Muscle layer of colon (tissue), 2 donors: ENCODE data around the gene ERC1.
"Not testable (repeated sequence)": the region's sequence is repeated elsewhere in the genome, so short reads cannot be mapped to it uniquely, and the experiment has no call there.

ENCODE experiments used
- H3K27ac ChIP-seq: one replicate; pipeline ENCODE4 v1.7.0; 2013; ENCODE audit warnings: low read depth, mild to moderate bottlenecking, low read length, moderate library complexity
- H3K27me3 ChIP-seq, 2 donors: one replicate each; pipeline ENCODE4 v1.7.0; 2013; ENCODE audit warnings: low read length in 2 of 2, mild to moderate bottlenecking in 2 of 2; ENCODE audit not compliant: insufficient read depth in 2 of 2, control insufficient read depth in 1 of 2
- H3K36me3 ChIP-seq: one replicate; pipeline ENCODE4 v1.7.0; 2013; ENCODE audit warnings: mild to moderate bottlenecking, low read length; ENCODE audit not compliant: insufficient read depth
- H3K4me1 ChIP-seq: one replicate; pipeline ENCODE4 v1.7.0; 2013; ENCODE audit warnings: mild to moderate bottlenecking, low read length; ENCODE audit not compliant: insufficient read depth
- H3K4me3 ChIP-seq, 2 donors: one replicate each; pipeline ENCODE4 v1.7.0; 2013; ENCODE audit warnings: low read length in 2 of 2, low read depth in 1 of 2, mild to moderate bottlenecking in 1 of 2, moderate library complexity in 1 of 2
- H3K9ac ChIP-seq: one replicate; pipeline ENCODE4 v1.7.0; 2013; ENCODE audit warnings: low read length
- H3K9me3 ChIP-seq: one replicate; pipeline ENCODE4 v1.7.0; 2013; ENCODE audit warnings: mild to moderate bottlenecking, low read length
- donor health status: abdominal sarcoma.
- donor health status: Adenocarcinoma of cecum.

ERC1 gene

GRCh38 chr12:1320021-1320420 lies 329.0 kb downstream of the ERC1 start:
- Histone ChIP-seq H3K27me3 (no peaks in the 10 kb centered on the region), H3K9me3 (no peaks in the 10 kb centered on the region), H3K9ac (no peak overlapping the region), H3K36me3 (no peaks in the 10 kb centered on the region), H3K4me3 (no peak overlapping the region), H3K4me1 (peaks cover 15% of the 10 kb centered on the region), H3K27ac (no peak overlapping the region)

GRCh38 chr12:1322821-1323220 lies 331.8 kb downstream of the ERC1 start:
- Histone ChIP-seq H3K4me3 (no peak overlapping the region), H3K36me3 (no peaks in the 10 kb centered on the region), H3K27me3 (no peaks in the 10 kb centered on the region), H3K9me3 (no peaks in the 10 kb centered on the region), H3K27ac (no peak overlapping the region), H3K9ac (no peak overlapping the region), H3K4me1 (peaks cover 15% of the 10 kb centered on the region)

- peaks cover 4% of the 10 kb centered on the region for H3K4me1 ChIP-seq
- H3K9ac ChIP-seq: no peak overlapping the region
- H3K4me3 ChIP-seq: no peak overlapping the region
- H3K9me3 ChIP-seq: no peaks in the 10 kb centered on the region
- H3K27me3 ChIP-seq: no peaks in the 10 kb centered on the region
- H3K27ac ChIP-seq: no peak overlapping the region
- H3K36me3 ChIP-seq: no peaks in the 10 kb centered on the region
Measured at GRCh38 chr12:1324099-1324498, 333.1 kb downstream of the ERC1 start.

- Histone ChIP-seq H3K27ac (no peak overlapping the region), H3K36me3 (no peaks in the 10 kb centered on the region), H3K9me3 (no peaks in the 10 kb centered on the region), H3K4me1 (no peaks in the 10 kb centered on the region), H3K27me3 (no peaks in the 10 kb centered on the region), H3K4me3 (no peak overlapping the region), H3K9ac (no peak overlapping the region)
Measured at GRCh38 chr12:1324910-1325309, 333.9 kb downstream of the ERC1 start.

- Histone ChIP-seq H3K4me1 (no peaks in the 10 kb centered on the region), H3K36me3 (no peaks in the 10 kb centered on the region), H3K9ac (no peak overlapping the region), H3K9me3 (no peaks in the 10 kb centered on the region), H3K4me3 (no peak overlapping the region), H3K27me3 (no peaks in the 10 kb centered on the region), H3K27ac (no peak overlapping the region)
Measured at GRCh38 chr12:1325666-1326065, 334.6 kb downstream of the ERC1 start.

GRCh38 chr12:1326258-1326657 lies 335.2 kb downstream of the ERC1 start:
- Histone ChIP-seq H3K9me3 (no peaks in the 10 kb centered on the region), H3K27ac (no peak overlapping the region), H3K27me3 (no peaks in the 10 kb centered on the region), H3K9ac (no peak overlapping the region), H3K36me3 (no peaks in the 10 kb centered on the region), H3K4me1 (no peaks in the 10 kb centered on the region), H3K4me3 (no peak overlapping the region)

- H3K9me3 ChIP-seq: no peaks in the 10 kb centered on the region
- no peaks in the 10 kb centered on the region for H3K36me3 ChIP-seq
- no peaks in the 10 kb centered on the region for H3K4me1 ChIP-seq
- no peak overlapping the region for H3K4me3 ChIP-seq
- no peaks in the 10 kb centered on the region for H3K27me3 ChIP-seq
- H3K27ac ChIP-seq: no peak overlapping the region
- no peak overlapping the region for H3K9ac ChIP-seq
Measured at GRCh38 chr12:1328391-1328790, 337.4 kb downstream of the ERC1 start.

GRCh38 chr12:1329784-1330476 lies 338.9 kb downstream of the ERC1 start:
- H3K9ac ChIP-seq: no peak overlapping the region
- no peak overlapping the region for H3K4me3 ChIP-seq
- H3K9me3 ChIP-seq: no peaks in the 10 kb centered on the region
- no peaks in the 10 kb centered on the region for H3K4me1 ChIP-seq
- H3K27ac ChIP-seq: no peak overlapping the region
- no peaks in the 10 kb centered on the region for H3K36me3 ChIP-seq
- no peaks in the 10 kb centered on the region for H3K27me3 ChIP-seq

- no peak overlapping the region for H3K27ac ChIP-seq
- H3K9ac ChIP-seq: no peak overlapping the region
- no peak overlapping the region for H3K4me3 ChIP-seq
- no peaks in the 10 kb centered on the region for H3K4me1 ChIP-seq
- H3K36me3 ChIP-seq: no peaks in the 10 kb centered on the region
- H3K27me3 ChIP-seq: no peaks in the 10 kb centered on the region
- H3K9me3 ChIP-seq: no peaks in the 10 kb centered on the region
Measured at GRCh38 chr12:1330477-1330827, 339.4 kb downstream of the ERC1 start.

GRCh38 chr12:1332327-1332726 lies 341.3 kb downstream of the ERC1 start:
- Histone ChIP-seq H3K4me1 (no peaks in the 10 kb centered on the region), H3K9ac (no peak overlapping the region), H3K27me3 (no peaks in the 10 kb centered on the region), H3K4me3 (no peak overlapping the region), H3K36me3 (no peaks in the 10 kb centered on the region), H3K27ac (no peak overlapping the region), H3K9me3 (no peaks in the 10 kb centered on the region)

- no peaks in the 10 kb centered on the region for H3K27me3 ChIP-seq
- H3K27ac ChIP-seq: no peak overlapping the region
- no peaks in the 10 kb centered on the region for H3K4me1 ChIP-seq
- no peaks in the 10 kb centered on the region for H3K9me3 ChIP-seq
- H3K36me3 ChIP-seq: no peaks in the 10 kb centered on the region
- H3K9ac ChIP-seq: no peak overlapping the region
- no peak overlapping the region for H3K4me3 ChIP-seq
Measured at GRCh38 chr12:1338483-1339177, 347.6 kb downstream of the ERC1 start.

GRCh38 chr12:1339178-1339541 lies 348.1 kb downstream of the ERC1 start:
- H3K9ac ChIP-seq, H3K27me3 ChIP-seq, H3K27ac ChIP-seq, H3K9me3 ChIP-seq, H3K4me3 ChIP-seq, H3K36me3 ChIP-seq, H3K4me1 ChIP-seq: not testable (repeated sequence)
